22Rv1 (cell line): ENCODE data around the gene FAM107B.

Experiments
- CTCF ChIP-seq: fragments of 450-650 bp; IDR thresholded peaks from 2 replicates; pipeline ENCODE4 v1.5.1; 2017; ENCODE audit warnings: mild to moderate bottlenecking
- ZFX ChIP-seq: fragments of 450-650 bp; IDR thresholded peaks from 2 replicates; pipeline ENCODE4 v1.6.1; 2017; ENCODE audit warnings: antibody characterized with exemption, borderline replicate concordance

- TF ChIP-seq CTCF: no peak
- no peak for TF ChIP-seq ZFX
Observed at GRCh38 chr10:14574291-14574690, 200.4 kb downstream of the FAM107B start.
